Neural cell (in vitro differentiated cells): ENCODE measurements around the gene MRPS31. TPM values are rescaled to one million over a fixed set of nuclear protein-coding genes. Genes with fewer than 3 reads are reported as not detected.
A peak's percentile ranks its signal among the peaks of the same experiment; 100 is the strongest.

Experiments used
- H2AFZ ChIP-seq: fragments of 200-600, 300-800 bp; sonication (generic), shearing (Covaris generic); 2 replicates; pipeline ENCODE4 v1.6.0; 2014; ENCODE audit warnings: low read depth, mild to moderate bottlenecking, antibody characterized with exemption, low read length, moderate library complexity
- H3F3A ChIP-seq: fragments of 200-600 bp; shearing (Covaris generic); 2 replicates; pipeline ENCODE4 v1.6.1; 2016; ENCODE audit warnings: mild to moderate bottlenecking, moderate library complexity, mixed read lengths, antibody characterized with exemption, low read length; ENCODE audit not compliant: insufficient read depth, poor library complexity, severe bottlenecking
- H3K27ac ChIP-seq: fragments of 200-600, 300-800 bp; sonication (generic), shearing (Covaris generic); 2 replicates; pipeline ENCODE4 v1.5.1; 2014; ENCODE audit warnings: mild to moderate bottlenecking, low read length, moderate library complexity
- H3K27me3 ChIP-seq: fragments of 300-800, 200-600 bp; sonication (generic), shearing (Covaris generic); 2 replicates; pipeline ENCODE4 v1.6.0; 2014; ENCODE audit warnings: mild to moderate bottlenecking, low read depth, low read length, moderate library complexity; ENCODE audit not compliant: insufficient read depth
- H3K36me3 ChIP-seq: fragments of 300-800, 200-600 bp; sonication (generic), shearing (Covaris generic); 2 replicates; pipeline ENCODE4 v1.5.1; 2014; ENCODE audit warnings: mild to moderate bottlenecking, antibody characterized with exemption, low read length, moderate library complexity; ENCODE audit not compliant: insufficient read depth
- H3K4me2 ChIP-seq: fragments of 300-800, 200-600 bp; sonication (generic), shearing (Covaris generic); 2 replicates; pipeline ENCODE4 v1.6.0; 2014; ENCODE audit warnings: mild to moderate bottlenecking, low read length
- H3K4me3 ChIP-seq: fragments of 300-800, 200-600 bp; sonication (generic), shearing (Covaris generic); 2 replicates; pipeline ENCODE4 v1.5.1; 2014; ENCODE audit warnings: mild to moderate bottlenecking, low read length, moderate library complexity
- H3K79me2 ChIP-seq: fragments of 200-600 bp; shearing (Covaris generic); replicated peaks from 2 replicates; pipeline ENCODE4 v1.6.0; 2014; ENCODE audit warnings: mild to moderate bottlenecking, low read length, moderate library complexity; ENCODE audit not compliant: insufficient read depth
- H3K9ac ChIP-seq: fragments of 300-800, 200-600 bp; sonication (generic), shearing (Covaris generic); 2 replicates; pipeline ENCODE4 v1.6.1; 2016; ENCODE audit warnings: mild to moderate bottlenecking, low read length, mixed read lengths
- H3K9me2 ChIP-seq: fragments of 200-600 bp; shearing (Covaris generic); 2 replicates; pipeline ENCODE4 v1.6.1; 2016; ENCODE audit warnings: mild to moderate bottlenecking, low read length, mixed read lengths; ENCODE audit not compliant: insufficient read depth
- H3K9me3 ChIP-seq: fragments of 200-600, 300-800 bp; sonication (generic), shearing (Covaris generic); 2 replicates; pipeline ENCODE4 v1.6.1; 2016; ENCODE audit warnings: mild to moderate bottlenecking, mixed run types, low read length, moderate library complexity, mixed read lengths
- H4K20me1 ChIP-seq: fragments of 200-600 bp; shearing (Covaris generic); 2 replicates; pipeline ENCODE4 v1.6.1; 2016; ENCODE audit warnings: mild to moderate bottlenecking, mixed run types; ENCODE audit not compliant: insufficient read depth
- CTCF ChIP-seq: fragments of 450-650 bp; IDR thresholded peaks from 2 replicates; pipeline ENCODE4 v1.5.1; 2014; ENCODE audit warnings: antibody characterized with exemption, mild to moderate bottlenecking, moderate library complexity; ENCODE audit not compliant: poor library complexity, severe bottlenecking
- EP300 ChIP-seq: fragments of 450-650 bp; conservative IDR thresholded peaks from 2 replicates; pipeline ENCODE4 v1.6.1; 2014; ENCODE audit warnings: antibody characterized with exemption, mild to moderate bottlenecking, moderate library complexity; ENCODE audit not compliant: poor library complexity, severe bottlenecking
- EZH2 ChIP-seq: fragments of 200-600, 300-800 bp; shearing (Covaris generic), sonication (generic); IDR thresholded peaks from 2 replicates; pipeline ENCODE4 v1.6.1; 2014; ENCODE audit warnings: antibody characterized with exemption, low read length, borderline replicate concordance, mild to moderate bottlenecking; ENCODE audit not compliant: insufficient read depth, poor library complexity, severe bottlenecking
- MXI1 ChIP-seq: fragments of 450-650 bp; conservative IDR thresholded peaks from 2 replicates; pipeline ENCODE4 v1.6.1; 2014; ENCODE audit warnings: antibody characterized with exemption, mild to moderate bottlenecking; ENCODE audit not compliant: poor library complexity, severe bottlenecking
- POLR2AphosphoS5 ChIP-seq: IDR thresholded peaks from 2 replicates; pipeline ENCODE4 v1.6.1; 2012
- RAD21 ChIP-seq: fragments of 450-650 bp; conservative IDR thresholded peaks from 2 replicates; pipeline ENCODE4 v1.6.1; 2014; ENCODE audit warnings: antibody characterized with exemption, mild to moderate bottlenecking, moderate library complexity
- REST ChIP-seq: IDR thresholded peaks from 2 replicates; pipeline ENCODE4 v1.6.1; 2012; ENCODE audit warnings: borderline replicate concordance
- SMC3 ChIP-seq: fragments of 450-650 bp; conservative IDR thresholded peaks from 2 replicates; pipeline ENCODE4 v1.6.1; 2014; ENCODE audit warnings: antibody characterized with exemption, mild to moderate bottlenecking, moderate library complexity; ENCODE audit not compliant: poor library complexity
- TAF1 ChIP-seq: IDR thresholded peaks from 2 replicates; pipeline ENCODE4 v1.6.1; 2012; ENCODE audit warnings: low read depth
- polyA plus RNA-seq: library from polyadenylated mRNA; depleted of rRNA; stranded (reverse); fragments of >200 nt; gene quantifications from 2 replicates; pipeline ENCODE4 v1.2.3, GENCODE V29; 2014

MRPS31 gene
- polyA plus RNA-seq, 1 donor from 2014 or later = 72.4 TPM

- H3K27ac ChIP-seq = no peak overlapping the region
- no peaks in the 10 kb centered on the region for H3K79me2 ChIP-seq
- H3K9me2 ChIP-seq = no peaks in the 10 kb centered on the region
- no peak overlapping the region for H3K4me2 ChIP-seq
- H3K4me3 ChIP-seq = no peak overlapping the region
- no peaks in the 10 kb centered on the region for H3F3A ChIP-seq
- H4K20me1 ChIP-seq = no peaks in the 10 kb centered on the region
- no peaks in the 10 kb centered on the region for H3K9me3 ChIP-seq
- no peaks in the 10 kb centered on the region for H3K27me3 ChIP-seq
- no peak overlapping the region for H2AFZ ChIP-seq
- H3K36me3 ChIP-seq = no peaks in the 10 kb centered on the region
- TF ChIP-seq CTCF = no peak
- no peak for TF ChIP-seq TAF1
- no peak for TF ChIP-seq REST
- TF ChIP-seq EP300 = no peak
- no peak for TF ChIP-seq POLR2AphosphoS5
- no peak for TF ChIP-seq SMC3
- TF ChIP-seq RAD21 = no peak
- no peak for TF ChIP-seq MXI1
- H3K9ac ChIP-seq = no peak overlapping the region
These were observed 21.5 kb upstream of the MRPS31 start for GRCh38 chr13:40792284-40793051.

- no peak overlapping the region for H3K27ac ChIP-seq
- TF ChIP-seq CTCF (no peak), RAD21 (no peak), SMC3 (no peak), MXI1 (no peak), POLR2AphosphoS5 (no peak), EZH2 (no peak), REST (no peak), EP300 (no peak), TAF1 (no peak)
- no peaks in the 10 kb centered on the region for H3K9me2 ChIP-seq
- no peaks in the 10 kb centered on the region for H3F3A ChIP-seq
- peak overlapping the region; percentile 78 for H3K4me2 ChIP-seq
- H3K4me3 ChIP-seq = peak overlapping the region; percentile 84
- no peaks in the 10 kb centered on the region for H3K27me3 ChIP-seq
- peak overlapping the region; percentile 51 for H2AFZ ChIP-seq
- H3K9ac ChIP-seq = peak overlapping the region; percentile 66
- no peaks in the 10 kb centered on the region for H3K9me3 ChIP-seq
- H4K20me1 ChIP-seq = no peaks in the 10 kb centered on the region
- H3K79me2 ChIP-seq = no peaks in the 10 kb centered on the region
- no peaks in the 10 kb centered on the region for H3K36me3 ChIP-seq
These were observed 19.2 kb upstream of the MRPS31 start for GRCh38 chr13:40790154-40790616.
